ENCODE results near the gene NFAT5. TPM values are rescaled to one million over a fixed set of nuclear protein-coding genes. Genes with fewer than 3 reads are reported as not detected.

The NFAT5 gene
- total RNA-seq, 3 donors from 2014 or later, result 29.1 to 48.4 (median 39.8) TPM

DNA sequence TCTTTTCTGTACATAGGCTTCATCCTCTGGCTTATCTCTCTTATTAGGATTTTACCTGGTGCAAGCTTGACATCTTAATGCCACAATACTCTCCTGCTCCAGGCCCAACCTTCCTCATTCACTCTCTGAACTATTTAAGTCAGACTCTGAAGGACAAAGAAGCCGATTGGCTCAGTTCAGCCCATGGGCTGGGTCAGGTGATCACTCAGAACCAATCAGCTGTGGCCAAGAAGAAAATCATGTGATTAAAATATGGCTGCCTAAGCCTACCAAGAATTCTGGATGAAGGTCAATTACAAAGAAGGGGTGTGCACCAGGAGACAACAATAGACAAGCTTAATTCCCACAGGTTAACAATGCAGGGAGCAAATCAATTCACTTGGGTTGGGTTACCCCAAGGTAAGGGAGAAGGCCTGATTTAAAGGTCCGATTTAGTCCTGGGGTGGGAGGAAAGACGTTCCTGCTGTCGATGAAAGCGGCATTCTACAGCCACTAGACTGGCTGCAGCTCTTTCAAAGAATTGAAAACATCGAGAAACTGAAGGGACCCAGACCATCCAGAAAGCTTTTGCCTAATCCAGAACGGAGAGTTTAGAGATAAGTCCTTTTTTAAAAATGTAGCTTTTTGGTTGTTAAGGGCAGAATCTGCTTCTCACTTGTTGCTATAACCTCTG is 42.9 kb upstream of the NFAT5 start:
- H3K36me3 ChIP-seq (ENCODE audit: low read depth), result no peaks in the 10 kb centered on the region
- ATAC-seq (peak; percentile 40), DNase-seq (no peak)
- no peaks in the 10 kb centered on the region for H3K9me3 ChIP-seq
- TF ChIP-seq, protein P1, sequence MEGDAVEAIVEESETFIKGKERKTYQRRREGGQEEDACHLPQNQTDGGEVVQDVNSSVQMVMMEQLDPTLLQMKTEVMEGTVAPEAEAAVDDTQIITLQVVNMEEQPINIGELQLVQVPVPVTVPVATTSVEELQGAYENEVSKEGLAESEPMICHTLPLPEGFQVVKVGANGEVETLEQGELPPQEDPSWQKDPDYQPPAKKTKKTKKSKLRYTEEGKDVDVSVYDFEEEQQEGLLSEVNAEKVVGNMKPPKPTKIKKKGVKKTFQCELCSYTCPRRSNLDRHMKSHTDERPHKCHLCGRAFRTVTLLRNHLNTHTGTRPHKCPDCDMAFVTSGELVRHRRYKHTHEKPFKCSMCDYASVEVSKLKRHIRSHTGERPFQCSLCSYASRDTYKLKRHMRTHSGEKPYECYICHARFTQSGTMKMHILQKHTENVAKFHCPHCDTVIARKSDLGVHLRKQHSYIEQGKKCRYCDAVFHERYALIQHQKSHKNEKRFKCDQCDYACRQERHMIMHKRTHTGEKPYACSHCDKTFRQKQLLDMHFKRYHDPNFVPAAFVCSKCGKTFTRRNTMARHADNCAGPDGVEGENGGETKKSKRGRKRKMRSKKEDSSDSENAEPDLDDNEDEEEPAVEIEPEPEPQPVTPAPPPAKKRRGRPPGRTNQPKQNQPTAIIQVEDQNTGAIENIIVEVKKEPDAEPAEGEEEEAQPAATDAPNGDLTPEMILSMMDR (IDR thresholded peaks at IDR 0.05), result no peak
- H3K4me1 ChIP-seq (ENCODE audit: low read depth), result peaks cover 5% of the 10 kb centered on the region
- intact Hi-C loops (cut with DNase I, micrococcal nuclease), result no loop called here
- H3K4me3 ChIP-seq, result no peak overlapping the region

DNA sequence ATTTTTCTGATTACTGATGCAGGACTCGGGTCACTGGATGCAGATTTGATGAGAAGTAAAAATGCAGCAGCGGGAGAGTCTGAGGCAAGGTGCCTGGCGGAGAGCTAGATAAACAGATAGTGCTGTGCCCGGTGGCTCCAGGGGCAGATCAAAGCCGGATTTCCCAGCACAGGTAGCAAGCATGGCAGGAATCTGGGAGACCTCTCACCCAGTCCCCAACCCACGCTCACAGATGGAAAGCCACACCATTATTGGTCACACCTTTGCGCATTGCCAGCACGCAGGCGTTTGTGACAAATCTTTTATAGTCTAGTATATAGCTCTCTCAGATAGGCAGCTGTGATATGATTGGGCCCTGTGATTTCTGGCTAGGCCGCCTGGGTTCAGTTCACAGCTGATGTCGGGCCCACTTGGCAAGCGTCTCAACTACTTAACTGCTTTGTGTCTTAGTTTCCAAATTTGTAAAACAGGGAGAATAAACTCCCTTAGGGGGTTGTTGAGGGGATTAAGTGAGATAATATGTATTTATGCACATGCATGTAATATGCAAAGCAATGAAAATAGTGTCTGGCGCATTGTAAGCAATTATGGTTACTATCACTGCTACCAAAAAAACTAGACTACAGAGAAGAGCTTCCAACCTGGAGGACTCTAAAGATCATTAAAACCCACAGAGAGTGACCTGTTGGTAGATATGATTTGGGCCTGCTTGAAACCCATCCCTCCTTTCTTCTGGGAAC is 42.0 kb upstream of the NFAT5 start:
- H3K9me3 ChIP-seq, result no peaks in the 10 kb centered on the region
- peaks cover 5% of the 10 kb centered on the region for H3K4me1 ChIP-seq (ENCODE audit: low read depth)
- no peaks in the 10 kb centered on the region for H3K36me3 ChIP-seq (ENCODE audit: low read depth)
- peak; percentile 77 to 85 (median 79) for DNase-seq
- TF ChIP-seq, protein P1 (IDR thresholded peaks at IDR 0.05), result no peak
- peak; percentile 99 for ATAC-seq
- H3K4me3 ChIP-seq, result no peak overlapping the region
- intact Hi-C loops (cut with DNase I, micrococcal nuclease), result no loop called here

DNA sequence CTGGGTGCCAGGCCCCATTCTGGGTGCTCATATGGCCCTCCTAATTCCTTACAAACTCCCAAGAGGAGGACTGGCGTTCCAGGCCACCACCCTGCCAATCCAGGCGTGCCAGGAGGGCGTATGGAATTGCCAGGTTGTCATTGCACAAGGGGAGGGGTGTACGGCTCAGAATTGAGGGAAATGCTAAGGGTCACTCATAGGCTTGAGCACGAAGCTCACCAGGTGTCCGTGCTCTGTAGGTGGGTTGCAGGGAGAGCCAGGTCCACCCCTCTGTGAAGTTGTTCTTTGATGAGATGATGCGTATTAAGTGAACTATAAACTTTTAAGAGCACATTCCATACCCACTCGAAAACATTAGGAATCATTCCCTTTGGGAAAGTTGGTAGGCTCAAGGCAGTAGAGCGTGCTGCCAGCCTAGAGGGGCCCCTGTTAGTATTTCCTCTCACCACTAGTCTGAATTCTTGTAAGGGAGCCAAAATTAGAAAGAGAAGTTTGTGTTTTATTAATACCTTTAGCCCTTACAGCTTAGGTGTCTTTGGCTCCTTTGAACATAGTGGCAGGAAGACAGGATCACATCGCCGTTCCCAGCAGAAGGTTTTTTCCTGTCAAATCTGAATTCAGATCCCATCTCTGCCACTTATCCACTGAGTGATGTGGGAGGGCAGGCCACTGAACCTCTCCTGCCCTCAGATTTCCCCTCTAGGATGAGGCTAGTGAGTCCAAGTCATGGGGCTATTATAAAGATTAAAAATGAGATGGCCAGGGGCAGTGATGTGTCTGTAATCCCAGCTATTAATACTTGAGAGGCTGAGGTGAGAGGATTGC is 38.7 kb upstream of the NFAT5 start:
- peaks cover 5% of the 10 kb centered on the region for H3K4me1 ChIP-seq (ENCODE audit: low read depth)
- H3K36me3 ChIP-seq (ENCODE audit: low read depth), result no peaks in the 10 kb centered on the region
- no peak overlapping the region for H3K4me3 ChIP-seq
- intact Hi-C loops (cut with DNase I, micrococcal nuclease), result no loop called here
- no peaks in the 10 kb centered on the region for H3K9me3 ChIP-seq
- no peak for DNase-seq
- ATAC-seq, result no peak
- TF ChIP-seq, protein P1 (IDR thresholded peaks at IDR 0.05), result no peak

DNA sequence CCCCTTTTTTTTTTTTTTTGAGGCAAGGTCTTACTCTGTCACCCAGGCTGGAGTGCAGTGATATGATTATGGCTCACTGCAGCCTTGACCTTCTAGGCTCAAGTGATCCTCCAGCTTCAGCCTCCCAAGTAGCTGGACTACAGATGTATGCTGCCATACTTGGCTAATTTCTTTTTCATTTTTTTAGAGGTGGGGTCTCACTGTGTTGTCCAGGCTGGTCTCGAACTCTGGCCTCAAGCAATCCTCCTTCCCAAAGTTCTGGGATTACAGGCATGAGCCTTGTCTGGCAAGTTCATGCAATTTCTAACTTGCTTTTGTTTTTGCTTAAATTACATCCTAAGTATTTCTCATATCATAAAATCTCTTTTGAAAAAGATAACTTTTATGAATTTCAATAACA is 33.8 kb upstream of the NFAT5 start:
- H3K9me3 ChIP-seq, result no peaks in the 10 kb centered on the region
- TF ChIP-seq, protein P1 (IDR thresholded peaks at IDR 0.05), result no peak
- DNase-seq, result no peak
- no peak overlapping the region for H3K4me3 ChIP-seq
- ATAC-seq, result no peak
- H3K4me1 ChIP-seq (ENCODE audit: low read depth), result no peaks in the 10 kb centered on the region
- no peaks in the 10 kb centered on the region for H3K36me3 ChIP-seq (ENCODE audit: low read depth)
- intact Hi-C loops (cut with DNase I, micrococcal nuclease), result no loop called here

DNA sequence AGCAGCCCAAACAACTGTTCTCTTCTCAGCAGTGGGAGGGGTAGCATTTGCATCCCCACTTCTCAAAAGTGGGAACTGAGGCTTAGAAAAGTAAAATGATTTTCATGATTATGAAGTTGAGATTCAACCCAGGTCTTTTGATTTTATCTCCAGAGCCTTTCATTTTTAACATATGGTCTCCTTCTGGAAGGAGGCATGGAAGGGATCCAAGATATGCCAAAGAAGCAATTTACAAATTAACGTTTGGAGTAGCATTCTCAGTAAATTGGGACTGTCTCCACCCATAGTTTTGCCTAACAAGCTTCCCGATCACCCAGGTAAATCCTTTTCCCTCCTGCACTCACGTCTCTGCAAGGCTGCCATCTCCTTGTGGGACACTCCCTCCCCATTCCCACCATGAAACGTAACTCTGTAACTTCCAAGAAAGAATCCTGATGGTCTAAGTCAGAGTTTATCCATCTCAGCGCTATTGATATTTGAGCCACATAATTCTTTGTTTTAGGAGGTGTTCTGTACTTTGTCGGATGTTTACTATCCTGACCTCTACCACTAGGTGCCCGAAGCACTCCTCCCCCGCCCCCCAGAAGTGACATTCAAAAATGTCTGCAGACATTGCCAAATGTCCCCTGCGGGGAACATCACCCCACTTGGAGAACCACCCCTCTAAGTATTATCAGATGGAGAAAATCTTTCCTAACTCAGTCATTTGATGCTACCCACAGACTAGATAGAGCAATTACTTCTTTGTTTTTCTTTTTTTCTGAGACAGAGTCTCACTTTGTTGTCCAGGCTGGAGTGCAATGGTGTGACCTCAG is 32.9 kb upstream of the NFAT5 start:
- TF ChIP-seq, protein P1 (IDR thresholded peaks at IDR 0.05), result no peak
- intact Hi-C loops (cut with DNase I, micrococcal nuclease), result no loop called here

More for the DNA sequence above, 32.9 kb upstream of the NFAT5 start:
- Histone ChIP-seq H3K9me3 (no peaks in the 10 kb centered on the region), H3K36me3 (ENCODE audit: low read depth) (no peaks in the 10 kb centered on the region), H3K4me1 (ENCODE audit: low read depth) (no peaks in the 10 kb centered on the region), H3K4me3 (no peak overlapping the region)
- ATAC-seq, result no peak
- no peak for DNase-seq

Data from mucosa of descending colon (tissue), 3 donors.